HL-60 (cell line): ENCODE results near the gene CDH23.

Experiments used
- DNase-seq, 2 experiments: peaks; one replicate each; pipeline ENCODE4 v3.0.0-alpha.2; 2010 to 2020; ENCODE audit warnings: low read depth in 1 of 2, low spot score in 1 of 2
- H3K27ac ChIP-seq: fragments of 250-450 bp; sonication (Bioruptor Pico); replicated peaks from 2 replicates; pipeline ENCODE4 v1.5.1; 2020; ENCODE audit warnings: mild to moderate bottlenecking, moderate library complexity
- H3K27me3 ChIP-seq: fragments of 250-450 bp; sonication (Bioruptor Pico); 2 replicates; pipeline ENCODE4 v1.5.1; 2021; ENCODE audit warnings: mild to moderate bottlenecking, moderate library complexity; ENCODE audit not compliant: insufficient read depth, poor library complexity, severe bottlenecking
- H3K4me3 ChIP-seq: replicated peaks from 2 replicates; pipeline ENCODE4 v1.5.1; 2011; ENCODE audit warnings: mild to moderate bottlenecking, control low read depth, low read length; ENCODE audit not compliant: insufficient read depth
- CTCF ChIP-seq: IDR thresholded peaks from one replicate; pipeline ENCODE4 v1.5.1; 2011; ENCODE audit warnings: low read length, control low read depth, inconsistent platforms; ENCODE audit not compliant: insufficient read depth
- GABPA ChIP-seq: IDR thresholded peaks from 2 replicates; pipeline ENCODE4 v1.6.1; 2012; ENCODE audit warnings: low read depth
- POLR2AphosphoS5 ChIP-seq: IDR thresholded peaks from 2 replicates; pipeline ENCODE4 v1.6.1; 2012; ENCODE audit warnings: low read depth
- REST ChIP-seq: IDR thresholded peaks from 2 replicates; pipeline ENCODE4 v1.6.1; 2012; ENCODE audit warnings: low read depth; ENCODE audit not compliant: insufficient replicate concordance
- SPI1 ChIP-seq: IDR thresholded peaks from 2 replicates; pipeline ENCODE4 v1.6.1; 2012; ENCODE audit warnings: low read depth, mild to moderate bottlenecking, borderline replicate concordance

Gene CDH23

GRCh38 chr10:71845410-71846405, 449.0 kb downstream of the CDH23 start:
- Histone ChIP-seq H3K27ac (no peak overlapping the region), H3K4me3 (no peak overlapping the region), H3K27me3 (no peaks in the 10 kb centered on the region)
- TF ChIP-seq REST: no peak
- TF ChIP-seq CTCF: no peak
- TF ChIP-seq POLR2AphosphoS5: no peak
- TF ChIP-seq SPI1: no peak
- no peak for TF ChIP-seq GABPA
- DNase-seq: no peak

GRCh38 chr10:71846816-71847215, 450.1 kb downstream of the CDH23 start:
- no peak overlapping the region for H3K4me3 ChIP-seq
- H3K27ac ChIP-seq: no peak overlapping the region
- no peak for TF ChIP-seq GABPA
- 0 out of 2 replicates have a peak, but pooled peaks have one; percentile 17 for TF ChIP-seq SPI1
- no peak for DNase-seq
- no peaks in the 10 kb centered on the region for H3K27me3 ChIP-seq

GRCh38 chr10:71847418-71847817, 450.7 kb downstream of the CDH23 start:
- DNase-seq: no peak
- no peak overlapping the region for H3K27ac ChIP-seq
- TF ChIP-seq GABPA: no peak
- no peak for TF ChIP-seq SPI1
- no peak overlapping the region for H3K4me3 ChIP-seq
- H3K27me3 ChIP-seq: no peaks in the 10 kb centered on the region

GRCh38 chr10:71848325-71849275, 451.9 kb downstream of the CDH23 start:
- TF ChIP-seq CTCF (no peak), POLR2AphosphoS5 (no peak), REST (no peak), SPI1 (no peak)

More at GRCh38 chr10:71848325-71849275, 451.9 kb downstream of the CDH23 start:
- Histone ChIP-seq H3K27ac (no peak overlapping the region), H3K27me3 (no peaks in the 10 kb centered on the region), H3K4me3 (no peak overlapping the region)
- DNase-seq: no peak
